SH-SY5Y (cell line): ENCODE data around the gene ALAD.

Experiments used
- GATA2 ChIP-seq: IDR thresholded peaks from 2 replicates; pipeline ENCODE4 v1.6.1; 2011; ENCODE audit warnings: mild to moderate bottlenecking, low read depth, low read length
- GATA3 ChIP-seq: IDR thresholded peaks from 2 replicates; pipeline ENCODE4 v1.6.1; 2011; ENCODE audit warnings: low read depth, mild to moderate bottlenecking, low read length, moderate library complexity

GRCh38 chr9:113373676-113374392 is 27.2 kb downstream of the ALAD start:
- TF ChIP-seq GATA2: no peak
- no peak for TF ChIP-seq GATA3
